Measurements from ENCODE around the gene MYADML2. TPM values are rescaled to one million over a fixed set of nuclear protein-coding genes. Genes with fewer than 3 reads are reported as not detected.
"Not testable (repeated sequence)": the region's sequence is repeated elsewhere in the genome, so short reads cannot be mapped to it uniquely, and the experiment has no call there.

MYADML2 gene
- polyA plus RNA-seq, 1 donor: 0.18 TPM

DNA sequence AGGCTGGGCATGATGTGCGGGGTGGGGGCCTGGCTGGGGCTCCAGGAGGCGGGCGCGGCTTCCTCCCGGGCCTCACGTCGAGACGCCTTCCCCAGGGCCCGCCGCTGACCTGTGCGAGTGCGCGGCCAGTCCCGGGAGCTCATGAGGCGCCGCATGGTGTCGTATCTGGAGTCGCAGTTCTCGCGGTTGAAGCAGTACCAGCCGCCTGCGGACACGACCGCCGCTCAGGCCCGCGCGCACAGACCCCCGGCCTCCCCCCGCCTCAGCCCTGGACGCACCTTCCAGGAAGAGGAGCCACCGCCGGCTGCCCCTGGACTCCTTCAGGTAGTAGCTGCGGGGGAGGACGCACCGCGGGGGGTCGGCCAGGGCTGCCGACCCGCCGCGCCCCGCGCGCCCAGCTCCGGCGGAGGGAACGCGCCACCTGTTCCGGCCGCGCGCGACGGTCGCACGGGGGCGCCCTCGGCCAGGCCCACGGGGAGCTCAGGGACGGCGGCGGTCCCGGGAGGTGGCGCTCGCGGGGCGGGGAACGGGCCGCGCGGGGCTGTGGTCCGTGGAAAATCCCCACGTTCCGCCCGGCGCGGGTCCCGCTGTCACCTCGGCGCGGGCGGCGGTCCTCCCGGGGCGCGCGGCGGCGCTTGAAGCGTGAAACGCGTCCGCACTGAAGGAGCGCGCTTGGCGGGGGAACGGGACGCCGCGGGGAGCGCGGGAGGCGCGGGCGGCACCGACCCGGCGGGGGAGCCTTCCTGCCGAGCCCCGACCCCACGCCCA, 12.5 kb upstream of the MYADML2 start:
- DNase-seq: no peak

DNA sequence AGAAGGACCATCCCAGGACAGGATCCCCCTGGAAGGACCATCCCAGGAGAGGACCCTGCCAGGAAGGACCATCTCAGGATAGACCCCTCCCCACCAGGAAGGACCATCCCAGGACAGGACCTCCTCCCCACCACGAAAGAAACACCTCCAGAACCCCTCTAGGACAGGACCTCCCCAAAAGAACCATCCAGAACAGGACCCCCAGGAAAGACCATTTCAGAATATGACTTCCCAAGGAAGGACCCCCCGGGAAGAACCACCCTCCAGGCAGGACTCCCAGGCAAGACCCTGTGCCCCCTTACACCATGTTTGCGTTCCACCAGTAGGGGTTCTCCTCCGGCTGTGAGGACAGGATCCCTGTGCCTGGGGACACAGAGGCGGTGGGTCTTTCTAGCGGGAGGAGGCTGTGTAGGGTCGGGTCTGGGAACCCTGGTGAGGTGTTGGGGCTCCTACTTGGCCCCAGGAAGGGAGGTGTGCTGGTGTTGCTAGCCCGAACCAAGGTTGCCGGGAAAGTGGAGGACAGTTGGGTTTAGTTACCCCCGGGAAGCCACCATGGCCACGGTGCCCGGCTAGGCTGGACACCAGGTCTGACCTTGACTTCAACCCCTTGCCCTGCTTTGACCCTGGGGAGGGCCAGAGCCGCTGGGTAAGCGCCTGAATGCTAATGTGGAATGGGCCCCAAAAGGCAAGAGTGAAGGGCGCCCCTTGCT, 11.8 kb upstream of the MYADML2 start:
- no peak for DNase-seq

- DNase-seq: no peak
Measured at GRCh38 chr17:81957691-81958432, 10.8 kb upstream of the MYADML2 start.

DNA sequence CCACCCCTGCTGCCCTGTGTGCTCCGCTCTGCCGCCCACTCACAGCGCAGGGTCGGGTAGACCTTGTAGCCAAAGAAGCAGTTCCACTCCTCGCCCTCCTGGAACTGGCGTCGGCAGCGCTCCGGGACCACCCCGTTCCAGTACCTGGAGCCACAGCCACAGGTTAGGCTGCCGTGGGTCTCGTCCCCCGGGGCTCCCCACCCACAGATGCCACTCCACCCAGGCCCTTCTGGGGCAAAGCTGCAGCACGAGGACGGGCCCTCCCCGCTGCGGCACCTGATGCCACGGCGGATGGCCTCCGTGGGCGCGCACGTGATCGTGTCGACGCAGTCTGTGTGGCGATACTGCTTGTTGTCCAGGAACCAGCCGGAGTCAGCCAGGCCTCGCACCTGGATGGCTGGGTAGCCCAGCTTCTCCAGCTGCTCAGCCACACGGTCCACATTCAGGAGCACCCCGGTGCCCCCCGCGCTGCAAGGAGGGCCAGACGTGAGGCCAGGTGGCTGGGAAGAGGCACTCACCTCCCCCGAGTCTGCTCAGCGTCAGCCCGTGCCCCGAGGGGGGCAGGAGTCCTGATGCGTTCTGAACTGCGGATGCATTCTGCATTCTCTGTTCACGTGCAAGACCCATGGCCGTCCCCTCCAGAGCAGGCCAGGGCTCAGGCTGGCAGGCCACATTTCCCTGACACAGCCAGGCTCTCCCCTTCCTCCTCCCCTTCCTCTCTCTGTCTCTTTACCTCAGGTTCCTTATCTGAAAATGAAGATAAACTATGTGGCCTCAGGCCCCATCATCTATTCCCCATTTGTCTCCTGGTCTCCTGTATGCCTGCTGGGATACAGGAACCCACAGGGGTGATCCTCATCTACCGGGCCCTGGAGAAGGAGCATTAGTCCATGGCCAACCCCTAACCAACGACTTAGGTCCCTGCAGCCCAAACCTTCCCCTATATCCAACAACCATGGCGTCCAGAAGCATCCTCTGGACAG, 9.9 kb upstream of the MYADML2 start:
- no peak for DNase-seq

GRCh38 chr17:81955756-81956544, 8.9 kb upstream of the MYADML2 start:
- no peak for DNase-seq

DNA sequence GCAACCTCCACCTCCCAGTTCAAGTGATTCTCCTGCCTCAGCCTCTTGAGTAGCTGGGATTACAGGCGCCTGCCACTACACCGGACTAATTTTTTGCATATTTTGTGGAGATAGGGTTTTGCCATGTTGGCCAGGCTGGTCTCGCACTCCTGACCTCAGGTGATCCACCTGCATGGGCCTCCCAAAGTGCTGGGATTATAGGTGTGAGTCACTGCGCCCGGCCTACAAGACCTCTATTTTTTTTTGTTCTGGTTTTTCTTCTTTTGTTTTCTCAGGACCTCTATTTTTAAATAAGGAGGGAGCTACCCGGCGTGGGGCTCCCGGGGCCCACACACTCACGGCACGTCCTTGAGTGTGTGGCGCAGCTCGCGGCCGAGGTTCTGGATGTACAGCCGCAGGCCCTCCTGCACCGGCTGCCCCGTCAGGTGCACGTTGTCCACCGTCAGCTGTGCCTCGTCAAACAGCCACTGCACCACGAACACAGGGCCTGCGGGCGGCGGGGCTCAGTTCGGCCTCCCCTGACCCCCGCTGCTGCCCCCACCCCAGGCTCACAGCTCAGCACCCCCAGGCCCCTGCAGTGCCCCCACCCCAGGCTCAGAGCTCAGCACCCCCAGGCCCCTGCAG, 8.1 kb upstream of the MYADML2 start:
- no peak for DNase-seq

DNA sequence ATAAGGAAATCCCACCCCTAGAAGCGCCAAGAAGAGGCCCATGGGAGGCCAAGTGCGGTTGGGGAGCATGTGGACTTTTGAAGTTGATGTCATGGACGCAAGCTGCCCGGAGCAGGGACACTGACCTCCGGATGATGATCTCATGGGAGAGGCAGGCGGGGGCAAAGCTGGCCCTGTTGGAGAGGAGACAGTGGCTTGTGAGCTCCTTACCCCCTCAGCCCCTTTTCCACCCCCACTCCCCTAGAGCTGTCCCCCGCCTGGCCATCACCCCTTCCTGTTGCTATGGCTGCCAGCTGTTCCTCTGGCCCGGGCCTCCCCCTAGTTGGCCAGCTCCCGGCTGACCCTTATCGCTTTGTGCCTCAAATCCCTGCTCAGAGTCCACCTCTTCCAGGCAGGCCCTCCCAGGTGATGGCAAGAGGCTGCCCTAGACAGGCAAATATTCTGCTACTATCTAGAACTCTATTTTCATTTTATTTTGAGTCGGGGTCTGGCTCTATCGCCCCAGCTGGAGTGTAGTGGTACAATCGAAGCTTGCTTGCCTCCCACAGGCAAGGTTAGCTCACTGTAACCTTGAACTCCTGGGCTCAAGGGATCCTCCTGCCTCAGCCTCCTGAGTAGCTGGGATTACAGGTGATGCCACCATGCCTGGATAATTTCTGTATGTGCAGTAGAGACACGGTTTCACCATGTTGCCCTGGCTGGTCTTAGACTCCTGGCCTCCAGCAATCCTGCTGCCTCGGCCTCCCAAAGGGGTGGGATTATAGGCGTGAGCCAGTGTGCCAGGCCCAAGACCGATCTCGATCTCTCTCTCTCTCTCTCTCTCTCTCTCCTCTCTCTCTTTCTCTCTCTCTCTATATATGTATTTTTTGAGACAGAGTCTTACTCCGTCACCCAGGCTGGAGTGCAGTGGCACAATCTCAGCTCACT, 7.4 kb upstream of the MYADML2 start:
- no peak for DNase-seq

DNA sequence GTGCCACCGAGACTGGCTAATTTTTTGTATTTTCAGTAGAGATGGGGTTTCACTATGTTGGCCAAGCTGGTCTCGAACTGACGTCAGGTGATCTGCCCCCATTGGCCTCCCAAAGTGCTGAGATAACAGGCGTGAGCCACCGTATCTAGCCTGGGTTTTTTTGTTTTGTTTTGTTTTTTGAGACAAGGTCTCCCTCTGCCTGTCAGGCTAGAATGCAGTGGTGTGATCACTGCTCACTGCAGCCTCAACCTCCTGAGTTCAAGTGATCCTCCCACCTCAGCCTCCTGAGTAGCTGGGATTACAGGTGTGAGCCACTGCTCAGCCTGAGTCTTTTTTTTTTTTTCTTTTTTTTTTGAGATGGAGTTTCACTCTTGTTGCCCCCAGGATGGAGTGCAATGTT, 6.4 kb upstream of the MYADML2 start:
- DNase-seq: not testable (repeated sequence)

- DNase-seq: no peak
Measured at GRCh38 chr17:81952792-81953228, 5.8 kb upstream of the MYADML2 start.

DNA sequence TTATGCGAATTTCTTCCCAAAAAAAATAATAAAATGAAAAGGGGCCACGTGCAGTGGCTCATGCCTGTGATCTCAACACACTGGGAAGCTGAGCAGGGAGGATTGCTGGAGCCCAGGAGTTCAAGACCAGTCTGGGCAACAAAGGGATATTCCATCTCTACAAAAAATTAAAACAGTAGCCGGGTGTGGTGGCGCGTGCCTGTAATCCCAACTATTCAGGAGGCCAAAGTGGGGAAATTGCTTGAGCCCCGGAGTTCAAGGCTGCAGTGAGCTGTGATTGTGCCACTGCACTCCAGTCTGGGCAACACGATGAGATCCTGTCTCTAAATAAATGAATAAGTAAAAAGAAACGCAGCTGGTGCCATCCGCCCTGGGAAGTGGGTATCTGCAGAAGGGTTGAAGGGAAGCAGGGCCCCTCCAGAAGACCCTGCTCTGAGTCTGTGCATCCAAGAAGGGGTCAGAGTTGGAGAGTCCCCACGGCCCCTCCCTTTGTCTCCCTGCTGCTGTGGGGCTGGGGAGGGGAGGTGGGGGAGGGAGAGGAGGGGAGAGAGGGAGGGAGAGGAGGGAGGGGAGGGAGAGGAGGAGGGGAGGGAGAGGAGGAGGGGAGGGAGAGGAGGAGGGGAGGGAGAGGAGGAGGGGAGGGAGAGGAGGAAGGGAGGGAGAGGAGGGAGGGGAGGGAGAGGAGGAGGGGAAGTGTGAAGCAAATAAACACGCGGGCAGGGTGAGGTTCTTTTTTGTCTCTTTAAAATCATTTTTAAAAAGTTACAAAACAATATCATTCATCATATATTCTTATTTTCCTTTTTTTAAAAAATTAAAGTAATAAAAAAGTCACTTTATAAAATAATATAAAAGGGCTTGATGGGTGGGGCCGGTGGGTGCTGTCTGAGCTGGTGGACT, 5.0 kb upstream of the MYADML2 start:
- DNase-seq: no peak

DNA sequence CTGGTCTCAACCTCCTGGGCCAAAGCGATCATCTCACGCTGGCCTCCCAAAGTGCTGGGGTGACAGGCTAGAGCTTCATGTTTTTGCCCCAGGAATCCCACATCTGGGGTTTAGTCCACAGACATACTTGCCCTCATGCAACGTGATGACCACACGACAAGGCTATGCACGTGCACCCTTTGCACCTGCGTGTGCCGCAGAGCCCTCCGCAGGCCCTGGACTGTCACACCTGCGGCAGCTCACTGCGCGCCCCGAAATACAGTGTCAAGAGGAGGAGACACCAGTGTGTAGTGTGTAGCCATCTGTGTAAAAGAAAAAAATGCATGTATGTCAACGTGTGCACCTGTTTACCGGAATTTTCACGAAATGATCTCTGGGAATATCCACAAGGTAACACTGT, 3.5 kb upstream of the MYADML2 start:
- no peak for DNase-seq

GRCh38 chr17:81948635-81949378, 1.8 kb upstream of the MYADML2 start:
- DNase-seq: no peak

GRCh38 chr17:81944858-81945257, 2.2 kb downstream of the MYADML2 start:
- no peak for DNase-seq

DNA sequence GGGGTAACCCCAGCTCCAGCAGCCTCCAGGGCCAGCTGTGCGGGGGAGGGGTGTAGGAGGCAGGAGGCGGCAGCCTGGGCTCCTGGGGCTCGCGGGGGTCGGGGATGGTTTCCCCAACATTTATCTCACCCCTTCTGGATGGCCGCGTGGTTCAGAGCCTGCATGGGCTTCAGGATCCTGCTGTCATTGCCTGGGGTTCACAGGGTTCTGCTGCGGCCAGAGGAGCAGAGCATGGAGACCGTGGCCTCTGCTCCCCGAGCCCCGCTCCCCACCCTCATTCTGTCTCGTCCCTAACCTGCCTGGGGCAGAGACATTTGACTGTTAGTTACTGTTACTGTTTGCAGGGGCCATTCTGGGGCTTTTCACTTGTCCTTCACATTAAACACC, 4.9 kb downstream of the MYADML2 start:
- no peak for DNase-seq

- no peak for DNase-seq
Measured at GRCh38 chr17:81941484-81942166, 5.4 kb downstream of the MYADML2 start.

DNA sequence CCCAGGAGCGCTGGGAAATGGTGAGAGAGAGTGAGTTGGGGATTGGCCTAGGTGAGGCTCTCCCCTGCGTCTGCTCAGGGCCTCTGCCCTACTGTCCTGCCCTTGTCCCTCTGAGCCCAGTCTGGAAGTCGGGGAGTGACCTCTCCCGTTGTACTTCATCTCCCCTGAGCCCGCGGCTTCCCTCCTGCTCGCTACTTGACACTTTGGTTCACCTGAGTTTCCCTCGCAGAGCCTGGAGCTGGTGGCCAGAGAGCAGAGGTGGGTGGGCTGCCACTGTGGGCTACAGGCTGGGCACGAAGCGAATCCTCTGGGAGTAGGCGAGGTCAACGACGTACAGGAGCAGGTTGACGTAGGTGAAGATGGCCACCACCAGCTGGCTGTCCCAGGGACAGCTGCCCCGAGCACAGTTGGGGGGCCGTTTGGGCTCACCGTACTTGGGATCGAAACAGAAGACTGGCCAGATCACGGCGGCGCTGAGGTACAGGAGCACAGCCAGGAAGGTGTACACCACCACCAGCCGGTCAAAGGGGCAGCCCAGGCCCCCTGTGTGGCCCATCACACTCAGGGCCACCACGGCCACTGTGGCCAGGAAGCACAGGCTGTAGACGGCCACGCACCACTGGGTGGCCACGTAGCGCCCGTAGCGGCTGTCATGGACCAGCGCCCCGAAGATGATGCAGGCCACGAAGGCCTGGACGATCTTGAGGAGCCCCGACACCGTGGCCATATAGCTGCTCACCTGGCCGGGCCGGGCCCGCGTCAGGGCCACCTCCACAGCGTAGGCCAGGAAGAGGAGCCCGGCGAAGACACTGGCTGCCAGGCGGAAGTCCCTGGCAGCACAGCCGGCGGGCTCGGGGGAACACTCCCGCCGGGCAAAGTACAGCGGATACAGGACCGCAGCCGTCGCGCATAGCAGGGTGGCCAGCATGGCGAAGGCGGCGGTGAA, 6.2 kb downstream of the MYADML2 start:
- no peak for DNase-seq

All from left kidney (tissue), 2 donors.